Measurements from ENCODE around the gene GALNT11. TPM values are rescaled to one million over a fixed set of nuclear protein-coding genes. Genes with fewer than 3 reads are reported as not detected.
"Not testable (repeated sequence)": the region's sequence is repeated elsewhere in the genome, so short reads cannot be mapped to it uniquely, and the experiment has no call there.

The GALNT11 gene
- total RNA-seq, 1 experiment from 2014 or later: 15.1 TPM

- BruUV-seq (replicated peaks): no TSS peak
- Mint-ChIP-seq H3K4me1 (ENCODE audit: insufficient read depth, unreplicated experiment) (no peaks in the 10 kb centered on the region), H3K27ac (ENCODE audit: low read depth, unreplicated experiment) (no peak overlapping the region), H3K27me3 (ENCODE audit: insufficient read depth, unreplicated experiment) (no peaks in the 10 kb centered on the region), H3K9me3 (ENCODE audit: unreplicated experiment) (no peaks in the 10 kb centered on the region), H3K36me3 (ENCODE audit: insufficient read depth, unreplicated experiment) (no peaks in the 10 kb centered on the region), H3K4me3 (ENCODE audit: unreplicated experiment) (no peak overlapping the region)
- intact Hi-C loops (cut with micrococcal nuclease): no loop called here
- CTCF ChIA-PET: interaction anchor here (0.6 to 1.2 kb wide), 3 partner anchors 12 to 690 kb away, joined by 3 read pairs; no protein-coding TSS in a partner anchor
- POLR2A ChIA-PET: no interaction called here
- no peak for DNase-seq (ENCODE audit: unreplicated experiment)
- TF ChIP-seq, protein P1, sequence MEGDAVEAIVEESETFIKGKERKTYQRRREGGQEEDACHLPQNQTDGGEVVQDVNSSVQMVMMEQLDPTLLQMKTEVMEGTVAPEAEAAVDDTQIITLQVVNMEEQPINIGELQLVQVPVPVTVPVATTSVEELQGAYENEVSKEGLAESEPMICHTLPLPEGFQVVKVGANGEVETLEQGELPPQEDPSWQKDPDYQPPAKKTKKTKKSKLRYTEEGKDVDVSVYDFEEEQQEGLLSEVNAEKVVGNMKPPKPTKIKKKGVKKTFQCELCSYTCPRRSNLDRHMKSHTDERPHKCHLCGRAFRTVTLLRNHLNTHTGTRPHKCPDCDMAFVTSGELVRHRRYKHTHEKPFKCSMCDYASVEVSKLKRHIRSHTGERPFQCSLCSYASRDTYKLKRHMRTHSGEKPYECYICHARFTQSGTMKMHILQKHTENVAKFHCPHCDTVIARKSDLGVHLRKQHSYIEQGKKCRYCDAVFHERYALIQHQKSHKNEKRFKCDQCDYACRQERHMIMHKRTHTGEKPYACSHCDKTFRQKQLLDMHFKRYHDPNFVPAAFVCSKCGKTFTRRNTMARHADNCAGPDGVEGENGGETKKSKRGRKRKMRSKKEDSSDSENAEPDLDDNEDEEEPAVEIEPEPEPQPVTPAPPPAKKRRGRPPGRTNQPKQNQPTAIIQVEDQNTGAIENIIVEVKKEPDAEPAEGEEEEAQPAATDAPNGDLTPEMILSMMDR (IDR thresholded peaks at IDR 0.05; ENCODE audit: unreplicated experiment): no peak
These were observed 8.5 kb upstream of the GALNT11 start for GRCh38 chr7:152016947-152017346.

DNA sequence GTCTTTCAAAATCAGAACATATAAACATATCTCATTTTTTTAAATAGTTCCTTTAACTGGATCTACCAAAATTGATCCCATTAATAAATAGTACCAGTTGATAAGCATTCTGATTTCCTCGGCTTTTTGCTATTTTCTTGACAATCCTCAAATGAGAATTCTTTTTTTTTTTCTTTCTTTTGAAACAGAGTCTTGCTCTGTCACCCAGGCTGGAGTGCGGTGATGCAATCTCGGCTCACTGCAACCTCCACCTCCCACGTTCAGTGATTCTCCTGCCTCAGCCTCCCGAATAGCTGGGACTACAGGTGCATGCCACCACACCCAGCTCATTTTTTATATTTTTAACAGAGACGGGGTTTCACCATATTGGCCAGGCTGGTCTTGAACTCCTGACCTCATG lies 7.8 kb upstream of the GALNT11 start:
- BruUV-seq (replicated peaks): not testable (repeated sequence)

DNA sequence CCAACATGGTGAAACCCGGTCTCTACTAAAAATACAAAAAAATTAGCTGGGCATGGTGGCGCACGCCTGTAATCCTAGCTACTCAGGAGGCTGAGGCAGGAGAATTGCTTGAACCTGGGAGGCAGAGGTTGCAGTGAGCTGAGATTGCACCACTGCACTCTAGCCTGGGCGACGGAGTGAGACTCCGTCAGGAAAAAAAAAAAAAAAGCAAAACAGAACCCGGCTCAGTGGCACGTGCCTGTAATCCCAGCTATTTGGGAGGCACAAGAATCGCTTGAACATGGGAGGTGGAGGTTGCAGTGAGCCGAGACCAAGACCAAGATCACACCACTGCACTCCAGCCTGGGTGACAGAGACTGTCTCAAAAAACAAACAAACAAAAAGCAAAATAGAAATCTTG lies 3.7 kb upstream of the GALNT11 start:
- H3K27me3 Mint-ChIP-seq (ENCODE audit: insufficient read depth, unreplicated experiment); BruUV-seq (replicated peaks); H3K27ac Mint-ChIP-seq (ENCODE audit: low read depth, unreplicated experiment); DNase-seq (ENCODE audit: unreplicated experiment); H3K4me1 Mint-ChIP-seq (ENCODE audit: insufficient read depth, unreplicated experiment); H3K4me3 Mint-ChIP-seq (ENCODE audit: unreplicated experiment); intact Hi-C loops (cut with micrococcal nuclease); POLR2A ChIA-PET; H3K9me3 Mint-ChIP-seq (ENCODE audit: unreplicated experiment); H3K36me3 Mint-ChIP-seq (ENCODE audit: insufficient read depth, unreplicated experiment): not testable (repeated sequence)
- CTCF ChIA-PET: interaction anchor here (1.4 kb wide), 1 partner anchor 125 kb away, joined by 3 read pairs; no protein-coding TSS in a partner anchor

More for the DNA sequence above, 7.8 kb upstream of the GALNT11 start:
- H3K4me3 Mint-ChIP-seq (ENCODE audit: unreplicated experiment); intact Hi-C loops (cut with micrococcal nuclease); H3K36me3 Mint-ChIP-seq (ENCODE audit: insufficient read depth, unreplicated experiment); CTCF ChIA-PET; H3K27ac Mint-ChIP-seq (ENCODE audit: low read depth, unreplicated experiment); H3K27me3 Mint-ChIP-seq (ENCODE audit: insufficient read depth, unreplicated experiment); POLR2A ChIA-PET; H3K4me1 Mint-ChIP-seq (ENCODE audit: insufficient read depth, unreplicated experiment); DNase-seq (ENCODE audit: unreplicated experiment); H3K9me3 Mint-ChIP-seq (ENCODE audit: unreplicated experiment): not testable (repeated sequence)

- H3K4me3 Mint-ChIP-seq (ENCODE audit: unreplicated experiment): peak overlapping the region; percentile 84
- TF ChIP-seq, protein P1 (IDR thresholded peaks at IDR 0.05; ENCODE audit: unreplicated experiment): no peak
- ChIA-PET POLR2A (interaction anchor here (0.6 to 1.5 kb wide), 4 partner anchors 56 to 367 kb away, joined by 3 to 5 read pairs (median 4); no protein-coding TSS in a partner anchor), CTCF (interaction anchor here (0.6 kb wide), 1 partner anchor 274 kb away, joined by 3 read pairs; no protein-coding TSS in a partner anchor)
- H3K27ac Mint-ChIP-seq (ENCODE audit: low read depth, unreplicated experiment): peak overlapping the region; percentile 43
- BruUV-seq (replicated peaks): TSS peak; percentile 55
- peaks cover 7% of the 10 kb centered on the region for H3K36me3 Mint-ChIP-seq (ENCODE audit: insufficient read depth, unreplicated experiment)
- intact Hi-C loops (cut with micrococcal nuclease): loop anchor here (5.0 kb wide), 1 partner anchor 149 kb away; the partner anchor contains the start of gene PRKAG2
- peak; percentile 11 for DNase-seq (ENCODE audit: unreplicated experiment)
- H3K27me3 Mint-ChIP-seq (ENCODE audit: insufficient read depth, unreplicated experiment): no peaks in the 10 kb centered on the region
- H3K4me1 Mint-ChIP-seq (ENCODE audit: insufficient read depth, unreplicated experiment): peaks cover 20% of the 10 kb centered on the region
- no peaks in the 10 kb centered on the region for H3K9me3 Mint-ChIP-seq (ENCODE audit: unreplicated experiment)
These were observed 740 bp downstream of the GALNT11 start for GRCh38 chr7:152025937-152026890.

GRCh38 chr7:152027491-152028365 lies 2.3 kb downstream of the GALNT11 start:
- intact Hi-C loops (cut with micrococcal nuclease): loop anchor here (5.0 kb wide), 1 partner anchor 150 kb away; the partner anchor contains the start of gene PRKAG2
- H3K36me3 Mint-ChIP-seq (ENCODE audit: insufficient read depth, unreplicated experiment); POLR2A ChIA-PET; H3K4me3 Mint-ChIP-seq (ENCODE audit: unreplicated experiment); BruUV-seq (replicated peaks); DNase-seq (ENCODE audit: unreplicated experiment); H3K27me3 Mint-ChIP-seq (ENCODE audit: insufficient read depth, unreplicated experiment); H3K9me3 Mint-ChIP-seq (ENCODE audit: unreplicated experiment); H3K27ac Mint-ChIP-seq (ENCODE audit: low read depth, unreplicated experiment): not testable (repeated sequence)
- peaks cover 20% of the 10 kb centered on the region for H3K4me1 Mint-ChIP-seq (ENCODE audit: insufficient read depth, unreplicated experiment)
- CTCF ChIA-PET: interaction anchor here (0.6 to 1.0 kb wide), 5 partner anchors 96 to 988 kb away, joined by 3 to 5 read pairs (median 3); no protein-coding TSS in a partner anchor
